HCT116 (cell line): Measurements from ENCODE around the gene CIZ1. TPM values are rescaled to one million over a fixed set of nuclear protein-coding genes. Genes with fewer than 3 reads are reported as not detected.
A peak's percentile ranks its signal among the peaks of the same experiment; 100 is the strongest.

Source experiments
- ATAC-seq: fragments of 200-7000 bp; cut with Tn5 transposase; 2 replicates; pipeline ENCODE4 v1.9.1; 2020; ENCODE audit warnings: mild to moderate bottlenecking, moderate library complexity
- BruUV-seq: library from RNA; stranded (reverse); fragments of 400-500 nt; replicated peaks from 2 replicates; lab custom pipeline; 2021; lab: Mats Ljungman, UMichigan
- CTCF ChIA-PET: fragments of 300-600 bp; sonication (Branson Sonifier 250); formaldehyde crosslinking; loops from one replicate; lab custom pipeline; 2021; ENCODE audit warnings: antibody characterized with exemption; lab: Charles Lee
- POLR2A ChIA-PET: fragments of 300-600, 350-600 bp; sonication (Branson Sonifier 250); formaldehyde crosslinking; loops from one replicate; lab custom pipeline; 2021; ENCODE audit warnings: antibody characterized with exemption; lab: Charles Lee
- RAD21 ChIA-PET, 2 experiments: fragments of 300-600 bp; sonication (Branson Sonifier 250); formaldehyde crosslinking; loops; one replicate each; lab custom pipeline; 2023; ENCODE audit warnings: low total read pairs in 2 of 2; ENCODE audit not compliant: uncharacterized antibody in 2 of 2, unreplicated experiment in 2 of 2, low non-redundant PET in 1 of 2; lab: Charles Lee
- DNase-seq: peaks from one replicate; pipeline ENCODE4 v3.0.0-alpha.2; 2010; ENCODE audit warnings: low read depth, low spot score
- H2AFZ ChIP-seq: fragments of 200-600 bp; shearing (Covaris generic), sonication (generic); 2 replicates; pipeline ENCODE4 v1.6.1; 2017; ENCODE audit warnings: low read depth, mixed run types, mixed read lengths, antibody characterized with exemption, low read length; ENCODE audit not compliant: poor library complexity, severe bottlenecking
- H3K27ac ChIP-seq: 2 replicates; pipeline ENCODE4 v1.5.1; 2012; ENCODE audit warnings: low read depth, low read length
- H3K27me3 ChIP-seq: fragments of 200-600 bp; sonication (generic); 2 replicates; pipeline ENCODE4 v1.6.1; 2016; ENCODE audit warnings: mixed run types, low read length, mixed read lengths; ENCODE audit not compliant: insufficient read depth
- H3K36me3 ChIP-seq, 2 experiments: fragments of 200-500 bp in 1 of 2; fragments of 200-600 bp in 1 of 2; sonication (Bioruptor generic) in 1 of 2; sonication (generic) in 1 of 2; 2 replicates each; pipeline versions ENCODE4 v1.5.1 to v1.6.1; 2014 to 2016; ENCODE audit warnings: low read length in 2 of 2, inconsistent platforms in 1 of 2, mixed read lengths in 1 of 2, mixed run types in 1 of 2; ENCODE audit not compliant: insufficient read depth in 2 of 2, control insufficient read depth in 1 of 2
- H3K4me1 ChIP-seq, 2 experiments: fragments of 200-600 bp in 1 of 2; sonication (generic) in 1 of 2; 2 replicates each; pipeline versions ENCODE4 v1.5.1 to v1.6.1; 2012 to 2017; ENCODE audit warnings: low read length in 2 of 2, inconsistent platforms in 1 of 2, mild to moderate bottlenecking in 1 of 2, mixed read lengths in 1 of 2, mixed run types in 1 of 2, moderate library complexity in 1 of 2; ENCODE audit not compliant: insufficient read depth in 2 of 2, control insufficient read depth in 1 of 2
- H3K4me2 ChIP-seq: fragments of 200-600 bp; sonication (generic); 2 replicates; pipeline ENCODE4 v1.6.1; 2017; ENCODE audit warnings: mixed run types, low read length, mixed read lengths
- H3K4me3 ChIP-seq, 2 experiments: fragments of 200-600 bp in 1 of 2; sonication (generic) in 1 of 2; replicated peaks in 1 of 2; 2 replicates each; pipeline ENCODE4 v1.5.1; 2011 to 2016; ENCODE audit warnings: low read length in 2 of 2, control low read depth in 1 of 2, low read depth in 1 of 2, mild to moderate bottlenecking in 1 of 2, mixed read lengths in 1 of 2, mixed run types in 1 of 2
- H3K79me2 ChIP-seq: fragments of 200-600 bp; sonication (generic); 2 replicates; pipeline ENCODE4 v1.6.1; 2017; ENCODE audit warnings: mild to moderate bottlenecking, mixed run types, low read length, moderate library complexity, mixed read lengths; ENCODE audit not compliant: insufficient read depth
- H3K9ac ChIP-seq: fragments of 200-600 bp; sonication (generic); 2 replicates; pipeline ENCODE4 v1.6.1; 2016; ENCODE audit warnings: low read length, mixed read lengths
- H3K9me2 ChIP-seq: fragments of 200-600 bp; sonication (generic), shearing (Covaris generic); 2 replicates; pipeline ENCODE4 v1.6.1; 2017; ENCODE audit warnings: mixed run types, mild to moderate bottlenecking, moderate library complexity; ENCODE audit not compliant: insufficient read depth
- H3K9me3 ChIP-seq, 2 experiments: fragments of 200-500 bp in 1 of 2; fragments of 200-600 bp in 1 of 2; sonication (Bioruptor generic) in 1 of 2; sonication (generic) in 1 of 2; 2 replicates each; pipeline ENCODE4 v1.6.1; 2014 to 2017; ENCODE audit warnings: low read length in 2 of 2, mixed read lengths in 2 of 2, inconsistent platforms in 1 of 2, low read depth in 1 of 2, mild to moderate bottlenecking in 1 of 2, mixed run types in 1 of 2, moderate library complexity in 1 of 2; ENCODE audit not compliant: control insufficient read depth in 1 of 2, insufficient read depth in 1 of 2
- H4K20me1 ChIP-seq: fragments of 200-600 bp; sonication (generic), shearing (Covaris generic); 2 replicates; pipeline ENCODE4 v1.6.1; 2017; ENCODE audit warnings: mixed run types, mild to moderate bottlenecking, moderate library complexity; ENCODE audit not compliant: insufficient read depth
- CEBPB ChIP-seq: IDR thresholded peaks from 2 replicates; pipeline ENCODE4 v1.6.1; 2012; ENCODE audit warnings: low read depth
- CTCF ChIP-seq, 3 experiments: fragments of 200-600 bp in 1 of 3; sonication (generic) in 1 of 3; IDR thresholded peaks in 2 of 3; conservative IDR thresholded peaks in 1 of 3; 2 replicates each; pipeline ENCODE4 v1.5.1; 2012 to 2017; ENCODE audit warnings: low read depth in 2 of 3, low read length in 2 of 3, antibody characterized with exemption in 1 of 3, borderline replicate concordance in 1 of 3, control low read depth in 1 of 3, mild to moderate bottlenecking in 1 of 3, mixed read lengths in 1 of 3, mixed run types in 1 of 3, moderate library complexity in 1 of 3; ENCODE audit not compliant: insufficient read depth in 1 of 3
- EZH2 ChIP-seq: fragments of 200-600 bp; sonication (generic); IDR thresholded peaks from 2 replicates; pipeline ENCODE4 v1.6.1; 2017; ENCODE audit warnings: antibody characterized with exemption, mixed run types
- EZH2phosphoT487 ChIP-seq: fragments of 200-600 bp; IDR thresholded peaks from 2 replicates; pipeline ENCODE4 v1.6.1; 2018; ENCODE audit warnings: antibody characterized with exemption, borderline replicate concordance
- FOSL1 ChIP-seq: IDR thresholded peaks from 2 replicates; pipeline ENCODE4 v1.6.1; 2012; ENCODE audit warnings: low read depth
- MAX ChIP-seq: IDR thresholded peaks from 2 replicates; pipeline ENCODE4 v1.6.1; 2012
- POLR2A ChIP-seq: IDR thresholded peaks from 2 replicates; pipeline ENCODE4 v1.7.0; 2011; ENCODE audit warnings: borderline replicate concordance; ENCODE audit not compliant: insufficient read depth, insufficient read length; ENCODE audit errors: extremely low read depth
- POLR2AphosphoS5 ChIP-seq: IDR thresholded peaks from 2 replicates; pipeline ENCODE4 v1.6.1; 2011; ENCODE audit warnings: mild to moderate bottlenecking, low read depth, low read length, moderate library complexity
- RAD21 ChIP-seq: IDR thresholded peaks from 2 replicates; pipeline ENCODE4 v1.6.1; 2012; ENCODE audit warnings: low read depth, mild to moderate bottlenecking
- REST ChIP-seq: IDR thresholded peaks from 2 replicates; pipeline ENCODE4 v1.6.1; 2012; ENCODE audit warnings: low read depth
- SP1 ChIP-seq: IDR thresholded peaks from 2 replicates; pipeline ENCODE4 v1.6.1; 2012; ENCODE audit warnings: low read depth
- TCF7L2 ChIP-seq: IDR thresholded peaks from 2 replicates; pipeline ENCODE4 v1.7.0; 2011; ENCODE audit warnings: borderline replicate concordance, inconsistent platforms; ENCODE audit not compliant: insufficient read depth, insufficient read length; ENCODE audit errors: extremely low read depth
- YY1 ChIP-seq: IDR thresholded peaks from 2 replicates; pipeline ENCODE4 v1.6.1; 2011; ENCODE audit warnings: low read length, low read depth, moderate library complexity, mild to moderate bottlenecking; ENCODE audit not compliant: insufficient replicate concordance; ENCODE audit errors: extremely low read depth
- ZBTB33 ChIP-seq: IDR thresholded peaks from 2 replicates; pipeline ENCODE4 v1.6.1; 2011; ENCODE audit warnings: mild to moderate bottlenecking, low read length, moderate library complexity; ENCODE audit not compliant: insufficient replicate concordance; ENCODE audit errors: extremely low read depth
- ZFX ChIP-seq: fragments of 450-650 bp; IDR thresholded peaks from 2 replicates; pipeline ENCODE4 v1.6.1; 2017
- ZNF274 ChIP-seq: fragments of 200-500 bp; sonication (Bioruptor generic); IDR thresholded peaks from 2 replicates; pipeline ENCODE4 v1.6.1; 2014; ENCODE audit warnings: mild to moderate bottlenecking, low read depth, low read length, inconsistent platforms
- intact Hi-C: fragments of 100-400 bp; cut with micrococcal nuclease; formaldehyde crosslinking; loops from 2 replicates; pipeline ENCODE4 v1.10.0; 2022
- total RNA-seq: library from RNA; stranded (reverse); gene quantifications from one replicate; pipeline ENCODE4 v1.2.1, GENCODE V29; 2021; ENCODE audit not compliant: unreplicated experiment

The CIZ1 gene
- total RNA-seq, 1 experiment from 2014 or later, result 144 TPM

GRCh38 chr9:128203024-128203706 lies 11.8 kb upstream of the CIZ1 start, which contains the start of gene DNM1:
Gene DNM1 (plus strand): TSS chr9:128203379. CDS start chr9:128203471, 92 bp downstream.
- Histone ChIP-seq H4K20me1 (no peaks in the 10 kb centered on the region), H2AFZ (peak within 1 kb of the TSS; percentile 28), H3K4me1 (peaks cover 4 to 19% of the 10 kb centered on the region in 2 experiments; a peak in 2 of 4 replicates), H3K9ac (peak within 1 kb of the TSS; percentile 67), H3K79me2 (no peaks in the 10 kb centered on the region), H3K9me2 (no peaks in the 10 kb centered on the region), H3K27ac (peak within 1 kb of the TSS; percentile 35; the same call in 1 of the 2 replicates), H3K9me3 (no peaks in the 10 kb centered on the region), H3K4me2 (peak within 1 kb of the TSS; percentile 85), H3K27me3 (no peaks in the 10 kb centered on the region), H3K36me3 (no peaks in the 10 kb centered on the region)
- POLR2A ChIA-PET, result no interaction called here
- RAD21 ChIA-PET, result no interaction called here
- no TSS peak for BruUV-seq
- intact Hi-C loops, result no loop called here
- no peak for TF ChIP-seq EZH2
- no peak for TF ChIP-seq CEBPB
- TF ChIP-seq MAX, result no peak
- peak; percentile 72 for TF ChIP-seq POLR2AphosphoS5
- no peak; the same call in 1 of the 2 replicates for TF ChIP-seq SP1
- TF ChIP-seq YY1, result peak; percentile 36
- TF ChIP-seq FOSL1, result no peak
- TF ChIP-seq ZBTB33, result no peak
- peak in 2 of 3 experiments; percentile 62 to 69; a peak in 4 of 6 replicates for TF ChIP-seq CTCF (IDR thresholded peaks at IDR 0.05 in 2 of 3, conservative IDR thresholded peaks at IDR 0.05 in 1 of 3; ENCODE audit: borderline replicate concordance in 1 of 3, insufficient read depth in 1 of 3, low read depth in 2 of 3, low read length in 2 of 3)
- TF ChIP-seq TCF7L2, result no peak
- TF ChIP-seq EZH2phosphoT487, result no peak
- TF ChIP-seq REST, result no peak
- TF ChIP-seq ZFX, result no peak
- peak; percentile 39 for TF ChIP-seq POLR2A
- no peak for TF ChIP-seq ZNF274
- no peak for TF ChIP-seq RAD21
- TF ChIP-seq, all 23 proteins: peak for 4
- CTCF ChIA-PET, result interaction anchor here (1.0 to 1.1 kb wide), 2 partner anchors 10 to 47 kb away, joined by 3 to 4 read pairs; no protein-coding TSS in a partner anchor
- peak within 1 kb of the TSS; percentile 54 to 66 for H3K4me3 ChIP-seq
- ATAC-seq (peak; percentile 93), DNase-seq (no peak)
